K562 (cell line): ENCODE results near the gene SHFL. TPM values are rescaled to one million over a fixed set of nuclear protein-coding genes. Genes with fewer than 3 reads are reported as not detected.

Experiments
- ATAC-seq: fragments of 200-7000 bp; cut with Tn5 transposase; 3 replicates; pipeline ENCODE4 v1.9.1; 2020; ENCODE audit warnings: moderate library complexity
- BruUV-seq: library from RNA; stranded (reverse); fragments of 400-500 nt; replicated peaks from 2 replicates; lab custom pipeline; 2021; lab: Mats Ljungman, UMichigan
- CTCF ChIA-PET: fragments of 300-600 bp; formaldehyde crosslinking; extraction: SDS; loops from one replicate; lab custom pipeline; 2021; ENCODE audit warnings: low intra/inter-chr PET ratio; lab: Yijun Ruan, JAX
- POLR2A ChIA-PET: fragments of 300-600, 350-650 bp; sonication (Branson Sonifier 250); formaldehyde crosslinking; extraction: SDS; loops from one replicate; lab custom pipeline; 2021; ENCODE audit warnings: antibody characterized with exemption, inconsistent platforms; lab: Yijun Ruan, JAX
- DNase-seq, 4 experiments: peaks; one replicate each; pipeline versions ENCODE4 v3.0.0 to v3.0.0-alpha.2; 2011 to 2018; ENCODE audit warnings: low spot score in 3 of 4, mixed read lengths in 3 of 4; ENCODE audit errors: extremely low read depth in 1 of 4
- FAIRE-seq: peaks from 2 replicates; lab custom pipeline; 2011; peaks lifted over from hg19 to GRCh38; lab: Jason Lieb, UNC
- H2AFZ ChIP-seq: 2 replicates; pipeline ENCODE4 v1.6.0; 2011; ENCODE audit warnings: low read depth, low read length, control low read depth, inconsistent platforms
- H3K27ac ChIP-seq: fragments of 200-600 bp; 3 replicates; pipeline ENCODE4 v1.8.0; 2011; ENCODE audit warnings: low read depth, mild to moderate bottlenecking, control low read depth, inconsistent platforms, low read length, moderate library complexity, mixed read lengths; ENCODE audit errors: extremely low read depth
- H3K27me3 ChIP-seq, 2 experiments: fragments of 300-600 bp in 1 of 2; 2 replicates in 1 of 2; 3 replicates in 1 of 2; pipeline versions ENCODE4 v1.6.0 to v1.8.0; 2011; ENCODE audit warnings: inconsistent platforms in 2 of 2, low read length in 2 of 2, mild to moderate bottlenecking in 1 of 2, mixed read lengths in 1 of 2, moderate library complexity in 1 of 2; ENCODE audit not compliant: control insufficient read depth in 2 of 2, insufficient read depth in 2 of 2
- H3K36me3 ChIP-seq: fragments of 300-600 bp; 3 replicates; pipeline ENCODE4 v1.8.0; 2011; ENCODE audit warnings: mild to moderate bottlenecking, low read length, inconsistent platforms; ENCODE audit not compliant: control insufficient read depth, insufficient read depth
- H3K4me1 ChIP-seq, 2 experiments: fragments of 200-600 bp in 1 of 2; replicated peaks in 1 of 2; 2 replicates in 1 of 2; 3 replicates in 1 of 2; pipeline versions ENCODE4 v1.5.1 to v1.8.0; 2011; ENCODE audit warnings: inconsistent platforms in 2 of 2, low read length in 2 of 2, mild to moderate bottlenecking in 1 of 2, mixed read lengths in 1 of 2, moderate library complexity in 1 of 2; ENCODE audit not compliant: control insufficient read depth in 2 of 2, insufficient read depth in 2 of 2
- H3K4me2 ChIP-seq: 2 replicates; pipeline ENCODE4 v1.6.1; 2011; ENCODE audit warnings: low read length, control low read depth, inconsistent platforms, mixed read lengths; ENCODE audit not compliant: insufficient read depth
- H3K4me3 ChIP-seq: fragments of 200-600 bp; sonication (generic), shearing (Covaris generic); 2 replicates; pipeline ENCODE4 v1.5.1; 2016; ENCODE audit warnings: control low read depth, inconsistent platforms
- H3K79me2 ChIP-seq: fragments of 200-600 bp; 3 replicates; pipeline ENCODE4 v1.8.0; 2011; ENCODE audit warnings: low read length, inconsistent platforms; ENCODE audit not compliant: control insufficient read depth, insufficient read depth
- H3K9ac ChIP-seq, 2 experiments: 2 replicates each; pipeline versions ENCODE4 v1.6.0 to v1.6.1; 2011; ENCODE audit warnings: low read depth in 2 of 2, low read length in 2 of 2, control low read depth in 1 of 2, inconsistent platforms in 1 of 2, mild to moderate bottlenecking in 1 of 2, mixed read lengths in 1 of 2; ENCODE audit not compliant: insufficient read depth in 1 of 2
- H3K9me1 ChIP-seq: one replicate; pipeline ENCODE4 v1.6.0; 2011; ENCODE audit warnings: inconsistent platforms, mild to moderate bottlenecking, low read length, moderate library complexity; ENCODE audit not compliant: control insufficient read depth, insufficient read depth
- H3K9me3 ChIP-seq: replicated peaks from 2 replicates; pipeline ENCODE4 v1.5.1; 2011; ENCODE audit warnings: low read depth, low read length, inconsistent platforms; ENCODE audit not compliant: control insufficient read depth, insufficient read depth
- H4K20me1 ChIP-seq: replicated peaks from 2 replicates; pipeline ENCODE4 v1.6.1; 2011; ENCODE audit warnings: low read length, inconsistent platforms, mixed read lengths; ENCODE audit not compliant: control insufficient read depth, insufficient read depth
- BCOR ChIP-seq: fragments of 450-650 bp; IDR thresholded peaks from 2 replicates; pipeline ENCODE4 v1.6.1; 2016
- GTF2A2 ChIP-seq: IDR thresholded peaks from 2 replicates; pipeline ENCODE4 v1.6.1; 2016; ENCODE audit warnings: mild to moderate bottlenecking, missing genetic modification characterization, missing compliant biosample characterization
- HDAC3 ChIP-seq: fragments of 450-650 bp; IDR thresholded peaks from 2 replicates; pipeline ENCODE4 v1.6.1; 2018; ENCODE audit warnings: borderline replicate concordance, mild to moderate bottlenecking, moderate library complexity; ENCODE audit not compliant: partially characterized antibody
- MCM2 ChIP-seq: fragments of 450-650 bp; IDR thresholded peaks from 2 replicates; pipeline ENCODE4 v1.6.1; 2017; ENCODE audit warnings: low read depth, mild to moderate bottlenecking
- MED1 ChIP-seq: sonication (generic); formaldehyde crosslinking; IDR thresholded peaks from 2 replicates; pipeline ENCODE4 v1.8.1; 2023; ENCODE audit warnings: missing genetic modification reagents, borderline replicate concordance
- NFE2L1 ChIP-seq: fragments of 450-650 bp; IDR thresholded peaks from 2 replicates; pipeline ENCODE4 v1.6.1; 2016; ENCODE audit warnings: missing genetic modification characterization, low read depth, mild to moderate bottlenecking, missing compliant biosample characterization, moderate library complexity, borderline replicate concordance
- RBM25 ChIP-seq: fragments of 200-400 bp; formaldehyde crosslinking; IDR thresholded peaks from 2 replicates; pipeline ENCODE4 v1.6.1; 2018; ENCODE audit warnings: low read length, low read depth, moderate library complexity; ENCODE audit not compliant: severe bottlenecking
- ZNF121 ChIP-seq: sonication (generic); formaldehyde crosslinking; conservative IDR thresholded peaks from 2 replicates; pipeline ENCODE4 v1.8.0; 2022; ENCODE audit warnings: missing genetic modification reagents
- ZNF77 ChIP-seq: fragments of 250-450 bp; sonication (Bioruptor Pico); IDR thresholded peaks from 2 replicates; pipeline ENCODE4 v1.5.0; 2020
- WGBS: fragments of 100-300 bp; shearing (Covaris generic); methylation state at CpG from one replicate; pipeline ENCODE4 v1.1.6; 2016; ENCODE audit warnings: low coverage, mixed read lengths; ENCODE audit not compliant: insufficient coverage; ENCODE audit errors: missing lambda C conversion rate; 5-methylcytosine and 5-hydroxymethylcytosine counted together
- in situ Hi-C: fragments of 300-500 bp; cut with MboI; formaldehyde crosslinking; loops from 4 replicates; pipeline ENCODE4 v1.15.0; 2018; ENCODE audit warnings: inconsistent platforms, mixed read lengths
- intact Hi-C: fragments of 100-400 bp; cut with micrococcal nuclease; formaldehyde crosslinking; loops from 2 replicates; pipeline ENCODE4 v1.14.2; 2022
- polyA plus RNA-seq, 8 experiments: library from polyadenylated mRNA; depleted of rRNA in 4 of 8; stranded (reverse) in 5 of 8; unstranded in 3 of 8; fragments of >200 nt; fragmentation: Nextera tagmentation in 2 of 8; fragmentation: Illumina TruSeq in 1 of 8; extraction: Ambion mirVana in 2 of 8; extraction: Trizol in 1 of 8; gene quantifications; 2 replicates each; pipeline versions ENCODE4 v1.2.1 to v1.2.3, GENCODE V29; 2011 to 2014; ENCODE audit warnings: inconsistent platforms in 1 of 8, missing spikeins in 1 of 8
- total RNA-seq, 7 experiments: library from RNA; depleted of rRNA in 6 of 7; stranded (reverse); fragments of >200 nt in 6 of 7; fragmentation: Illumina TruSeq in 2 of 7; extraction: Trizol in 2 of 7; gene quantifications; 2 replicates each; pipeline versions ENCODE4 v1.2.1 to v1.2.3, GENCODE V29; 2011 to 2021; ENCODE audit warnings: low replicate concordance in 1 of 7
- TF ChIP-seq, protein P1 (sequence below), 2 experiments: IDR thresholded peaks; 2 replicates each; pipeline ENCODE4 v1.6.1; 2012; ENCODE audit warnings: improper control_type of control experiment in 2 of 2, low read depth in 2 of 2, low read length in 2 of 2, borderline replicate concordance in 1 of 2

The SHFL gene
- total and polyA plus RNA-seq, 9 of the 15 experiments (the other 6 are each of a cell fraction or from before 2014, with no cell fraction given), result 1.5 to 25.7 (median 13.0) TPM

GRCh38 chr19:10120538-10121189 lies 34.5 kb downstream of the SHFL start:
- BruUV-seq, result no TSS peak
- H3K27me3 ChIP-seq, result no peaks in the 10 kb centered on the region
- no peak overlapping the region for H3K4me3 ChIP-seq
- DNase-seq (no peak), FAIRE-seq (no peak), ATAC-seq (no peak)
- H3K36me3 ChIP-seq, result peaks cover 31% of the 10 kb centered on the region; the same call in 2 of the 3 replicates
- ChIA-PET POLR2A (interaction anchor here (1.9 kb wide), 1 partner anchor 24 kb away, joined by 7 read pairs; no protein-coding TSS in a partner anchor), CTCF (interaction anchor here (0.6 kb wide), 1 partner anchor 297 kb away, joined by 3 read pairs; no protein-coding TSS in a partner anchor)
- TF ChIP-seq NFE2L1 (no peak), HDAC3 (no peak), RBM25 (no peak), GTF2A2 (tag) (no peak), ZNF77 (CRISPR knock-in tag) (no peak), ZNF121 (CRISPR knock-in tag) (peak; percentile 90), BCOR (0 out of 2 replicates have a peak, but pooled peaks have one; percentile 6), MCM2 (no peak), MED1 (CRISPR knock-in tag) (no peak)
- TF ChIP-seq, protein P1, sequence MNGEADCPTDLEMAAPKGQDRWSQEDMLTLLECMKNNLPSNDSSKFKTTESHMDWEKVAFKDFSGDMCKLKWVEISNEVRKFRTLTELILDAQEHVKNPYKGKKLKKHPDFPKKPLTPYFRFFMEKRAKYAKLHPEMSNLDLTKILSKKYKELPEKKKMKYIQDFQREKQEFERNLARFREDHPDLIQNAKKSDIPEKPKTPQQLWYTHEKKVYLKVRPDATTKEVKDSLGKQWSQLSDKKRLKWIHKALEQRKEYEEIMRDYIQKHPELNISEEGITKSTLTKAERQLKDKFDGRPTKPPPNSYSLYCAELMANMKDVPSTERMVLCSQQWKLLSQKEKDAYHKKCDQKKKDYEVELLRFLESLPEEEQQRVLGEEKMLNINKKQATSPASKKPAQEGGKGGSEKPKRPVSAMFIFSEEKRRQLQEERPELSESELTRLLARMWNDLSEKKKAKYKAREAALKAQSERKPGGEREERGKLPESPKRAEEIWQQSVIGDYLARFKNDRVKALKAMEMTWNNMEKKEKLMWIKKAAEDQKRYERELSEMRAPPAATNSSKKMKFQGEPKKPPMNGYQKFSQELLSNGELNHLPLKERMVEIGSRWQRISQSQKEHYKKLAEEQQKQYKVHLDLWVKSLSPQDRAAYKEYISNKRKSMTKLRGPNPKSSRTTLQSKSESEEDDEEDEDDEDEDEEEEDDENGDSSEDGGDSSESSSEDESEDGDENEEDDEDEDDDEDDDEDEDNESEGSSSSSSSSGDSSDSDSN (IDR thresholded peaks at IDR 0.05; ENCODE audit: borderline replicate concordance in 1 of 2, low read depth in 2 of 2, low read length in 2 of 2), result no peak
- H3K9me1 ChIP-seq, result no peaks in the 10 kb centered on the region
- H3K79me2 ChIP-seq, result peaks cover 15% of the 10 kb centered on the region
- in situ Hi-C loops (no loop called here), intact Hi-C loops (no loop called here)
- H3K9ac ChIP-seq, result no peak overlapping the region
- 69% methylated on average over 9 of the region's 9 CpGs for WGBS
- H3K4me2 ChIP-seq, result no peak overlapping the region
- H4K20me1 ChIP-seq, result 0 out of 2 replicates have a peak, but pooled peaks cover 5% of the 10 kb centered on the region
- no peak overlapping the region for H2AFZ ChIP-seq
- H3K4me1 ChIP-seq, result peaks cover 3 to 40% of the 10 kb centered on the region in 2 experiments; a peak in 3 of 5 replicates
- no peaks in the 10 kb centered on the region for H3K9me3 ChIP-seq
- no peak overlapping the region for H3K27ac ChIP-seq
